ENCODE results near the gene TTC39A. TPM values are rescaled to one million over a fixed set of nuclear protein-coding genes. Genes with fewer than 3 reads are reported as not detected.

The TTC39A gene
- total and polyA plus RNA-seq, 2 of the 13 experiments (the other 11 are each of a cell fraction or from before 2014, with no cell fraction given) = 0.33 to 1.5 TPM

DNA sequence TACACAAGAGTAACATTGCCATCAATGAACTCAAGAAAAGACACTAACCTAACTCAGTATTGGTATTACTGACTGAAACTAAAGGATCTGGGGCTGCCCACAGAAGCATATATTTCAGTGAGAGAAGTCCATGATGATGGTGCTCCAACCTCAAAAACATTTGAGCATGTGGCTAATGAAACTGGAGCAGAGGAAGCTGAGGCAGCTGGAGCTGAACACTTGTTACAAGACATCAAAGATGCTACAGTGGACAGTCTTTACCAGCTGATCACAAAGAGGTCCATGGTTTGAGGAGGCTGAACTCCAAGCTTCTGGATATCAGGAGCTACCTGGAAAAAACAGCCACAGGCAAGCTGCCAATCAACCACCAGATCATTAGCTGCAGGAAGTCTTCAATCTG is 42.2 kb upstream of the TTC39A start:
- H3K4me2 ChIP-seq (ENCODE audit: low read depth, low read length) = no peak overlapping the region
- no peaks in the 10 kb centered on the region for H3K9me3 ChIP-seq (ENCODE audit: low read length)
- no peaks in the 10 kb centered on the region for H4K20me1 ChIP-seq (ENCODE audit: insufficient read depth, low read length)
- H3K79me2 ChIP-seq (ENCODE audit: insufficient read depth, low read length) = no peaks in the 10 kb centered on the region
- no peak overlapping the region for H3K4me3 ChIP-seq (replicated peaks in 1 of 3; ENCODE audit: insufficient read depth in 1 of 3, low read depth in 2 of 3, low read length in 3 of 3)
- H3K36me3 ChIP-seq (replicated peaks in 1 of 2; ENCODE audit: control insufficient read depth in 1 of 2, insufficient read depth in 2 of 2, low read length in 2 of 2) = peaks cover 2 to 12% of the 10 kb centered on the region in 2 experiments; a peak in 2 of 5 replicates
- DNase-seq (ENCODE audit: low spot score) = no peak
- no peak for ATAC-seq
- ChIA-PET POLR2A (no interaction called here), CTCF (ENCODE audit: low intra/inter-chr PET ratio, low total read pairs) (no interaction called here)
- no peaks in the 10 kb centered on the region for H3K4me1 ChIP-seq (ENCODE audit: insufficient read depth, low read length)
- no peaks in the 10 kb centered on the region for H3K27me3 ChIP-seq (ENCODE audit: control insufficient read depth in 1 of 2, insufficient read depth in 2 of 2, low read length in 2 of 2)
- H3K27ac ChIP-seq (ENCODE audit: extremely low read length, insufficient read depth, low read length) = no peak overlapping the region
- intact Hi-C loops (cut with micrococcal nuclease; ENCODE audit: unreplicated experiment) (no loop called here), in situ Hi-C loops (cut with HindIII; ENCODE audit: extremely low pct_ligation_motif_present, low pct_unique_long_range_greater_than_20kb) (no loop called here)
- BruUV-seq (replicated peaks) = no TSS peak
- no peak for FAIRE-seq
- H2AFZ ChIP-seq (ENCODE audit: low read length) = no peak overlapping the region
- H3K9ac ChIP-seq (ENCODE audit: insufficient read depth, low read depth, low read length) = no peak overlapping the region
- TF ChIP-seq TAF1 (CRISPR knock-in tag; IDR thresholded peaks at IDR 0.05) (no peak), ZNF672 (CRISPR knock-in tag; IDR thresholded peaks at IDR 0.05) (no peak), SRSF9 (IDR thresholded peaks at IDR 0.05; ENCODE audit: borderline replicate concordance, insufficient read depth, low read depth, low read length, poor library complexity, severe bottlenecking) (no peak), ZNF296 (CRISPR knock-in tag; conservative IDR thresholded peaks at IDR 0.05) (no peak), ZNF335 (CRISPR knock-in tag; IDR thresholded peaks at IDR 0.05) (no peak), AKNA (CRISPR knock-in tag; IDR thresholded peaks at IDR 0.05; ENCODE audit: borderline replicate concordance) (no peak), ZNF552 (CRISPR knock-in tag; IDR thresholded peaks at IDR 0.05; ENCODE audit: borderline replicate concordance) (no peak), ZNF563 (CRISPR knock-in tag; IDR thresholded peaks at IDR 0.05) (no peak), ZNF850 (CRISPR knock-in tag; conservative IDR thresholded peaks at IDR 0.05) (no peak), SALL1 (CRISPR knock-in tag; IDR thresholded peaks at IDR 0.05) (no peak), DR1 (CRISPR knock-in tag; IDR thresholded peaks at IDR 0.05) (no peak), ZNF17 (CRISPR knock-in tag; IDR thresholded peaks at IDR 0.05) (no peak), ZSCAN21 (CRISPR knock-in tag; IDR thresholded peaks at IDR 0.05; ENCODE audit: borderline replicate concordance) (no peak), DNMT1 (CRISPR knock-in tag; IDR thresholded peaks at IDR 0.05) (no peak), NR2F6 (IDR thresholded peaks at IDR 0.05) (no peak), NR2F6 (CRISPR knock-in tag; IDR thresholded peaks at IDR 0.05) (no peak), HOXA9 (CRISPR knock-in tag; IDR thresholded peaks at IDR 0.05; ENCODE audit: borderline replicate concordance) (no peak)
- TF ChIP-seq, protein P1, sequence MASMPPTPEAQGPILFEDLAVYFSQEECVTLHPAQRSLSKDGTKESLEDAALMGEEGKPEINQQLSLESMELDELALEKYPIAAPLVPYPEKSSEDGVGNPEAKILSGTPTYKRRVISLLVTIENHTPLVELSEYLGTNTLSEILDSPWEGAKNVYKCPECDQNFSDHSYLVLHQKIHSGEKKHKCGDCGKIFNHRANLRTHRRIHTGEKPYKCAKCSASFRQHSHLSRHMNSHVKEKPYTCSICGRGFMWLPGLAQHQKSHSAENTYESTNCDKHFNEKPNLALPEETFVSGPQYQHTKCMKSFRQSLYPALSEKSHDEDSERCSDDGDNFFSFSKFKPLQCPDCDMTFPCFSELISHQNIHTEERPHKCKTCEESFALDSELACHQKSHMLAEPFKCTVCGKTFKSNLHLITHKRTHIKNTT (CRISPR knock-in tag; IDR thresholded peaks at IDR 0.05) = no peak
- TF ChIP-seq, protein P2, sequence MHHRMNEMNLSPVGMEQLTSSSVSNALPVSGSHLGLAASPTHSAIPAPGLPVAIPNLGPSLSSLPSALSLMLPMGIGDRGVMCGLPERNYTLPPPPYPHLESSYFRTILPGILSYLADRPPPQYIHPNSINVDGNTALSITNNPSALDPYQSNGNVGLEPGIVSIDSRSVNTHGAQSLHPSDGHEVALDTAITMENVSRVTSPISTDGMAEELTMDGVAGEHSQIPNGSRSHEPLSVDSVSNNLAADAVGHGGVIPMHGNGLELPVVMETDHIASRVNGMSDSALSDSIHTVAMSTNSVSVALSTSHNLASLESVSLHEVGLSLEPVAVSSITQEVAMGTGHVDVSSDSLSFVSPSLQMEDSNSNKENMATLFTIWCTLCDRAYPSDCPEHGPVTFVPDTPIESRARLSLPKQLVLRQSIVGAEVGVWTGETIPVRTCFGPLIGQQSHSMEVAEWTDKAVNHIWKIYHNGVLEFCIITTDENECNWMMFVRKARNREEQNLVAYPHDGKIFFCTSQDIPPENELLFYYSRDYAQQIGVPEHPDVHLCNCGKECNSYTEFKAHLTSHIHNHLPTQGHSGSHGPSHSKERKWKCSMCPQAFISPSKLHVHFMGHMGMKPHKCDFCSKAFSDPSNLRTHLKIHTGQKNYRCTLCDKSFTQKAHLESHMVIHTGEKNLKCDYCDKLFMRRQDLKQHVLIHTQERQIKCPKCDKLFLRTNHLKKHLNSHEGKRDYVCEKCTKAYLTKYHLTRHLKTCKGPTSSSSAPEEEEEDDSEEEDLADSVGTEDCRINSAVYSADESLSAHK (CRISPR knock-in tag; IDR thresholded peaks at IDR 0.05; ENCODE audit: borderline replicate concordance) = no peak
